Measurements from ENCODE around the gene RNF220. TPM values are rescaled to one million over a fixed set of nuclear protein-coding genes. Genes with fewer than 3 reads are reported as not detected.

Gene RNF220
- total and polyA plus RNA-seq, 9 of the 15 experiments (the other 6 are each of a cell fraction or from before 2014, with no cell fraction given): 5.1 to 117 (median 66.9) TPM

GRCh38 chr1:44359234-44359935, 45.7 kb upstream of the RNF220 start:
- Histone ChIP-seq H3K4me3 (no peak overlapping the region), H3K9ac (ENCODE audit: insufficient read depth in 1 of 2, low read depth in 2 of 2, low read length in 2 of 2) (no peak overlapping the region), H3K27me3 (ENCODE audit: control insufficient read depth in 2 of 2, insufficient read depth in 2 of 2, low read length in 2 of 2) (peaks cover 5 to 8% of the 10 kb centered on the region in 2 experiments; a peak in 1 of 5 replicates), H2AFZ (ENCODE audit: low read depth, low read length) (no peak overlapping the region), H3K36me3 (ENCODE audit: control insufficient read depth, insufficient read depth, low read length) (no peaks in the 10 kb centered on the region), H3K4me1 (replicated peaks in 1 of 2; ENCODE audit: control insufficient read depth in 2 of 2, insufficient read depth in 2 of 2, low read length in 2 of 2) (peaks cover 6 to 11% of the 10 kb centered on the region in 2 experiments; a peak in 4 of 5 replicates), H3K9me1 (ENCODE audit: control insufficient read depth, insufficient read depth, low read length) (no peaks in the 10 kb centered on the region), H3K27ac (ENCODE audit: extremely low read depth, low read depth, low read length) (no peak overlapping the region), H3K9me3 (replicated peaks; ENCODE audit: control insufficient read depth, insufficient read depth, low read depth, low read length) (no peaks in the 10 kb centered on the region), H3K4me2 (ENCODE audit: insufficient read depth, low read length) (no peak overlapping the region), H4K20me1 (replicated peaks; ENCODE audit: control insufficient read depth, insufficient read depth, low read length) (no peaks in the 10 kb centered on the region), H3K79me2 (ENCODE audit: control insufficient read depth, insufficient read depth, low read length) (peaks cover 6% of the 10 kb centered on the region)
- intact Hi-C loops (cut with micrococcal nuclease): no loop called here
- ChIA-PET POLR2A (interaction anchor here (0.6 to 1.1 kb wide), 4 partner anchors 11 to 424 kb away, joined by 3 to 6 read pairs (median 3); no protein-coding TSS in a partner anchor), CTCF (ENCODE audit: low intra/inter-chr PET ratio) (no interaction called here)
- 44% methylated on average over 6 of the region's 6 CpGs for WGBS (ENCODE audit: insufficient coverage, low coverage, missing lambda C conversion rate)
- DNase-seq (ENCODE audit: extremely low read depth in 1 of 4, low spot score in 3 of 4) (no peak), ATAC-seq (no peak), FAIRE-seq (no peak)
- TF ChIP-seq KDM1A (IDR thresholded peaks at IDR 0.05) (peak in 1 of 2 experiments; percentile 46; a peak in 1 of 4 replicates), NKRF (IDR thresholded peaks at IDR 0.05; ENCODE audit: borderline replicate concordance) (no peak)
- in situ Hi-C loops (cut with MboI): no loop called here
- no TSS peak for BruUV-seq (replicated peaks)

All from K562 (cell line).